B cell (primary cell): Measurements from ENCODE around the gene ERP27.

Source experiments
- CTCF ChIP-seq: fragments of 200-600 bp; IDR thresholded peaks from one replicate; pipeline ENCODE4 v1.8.0; 2022; ENCODE audit warnings: antibody characterized with exemption, mild to moderate bottlenecking
- EZH2 ChIP-seq: IDR thresholded peaks from 2 replicates; pipeline ENCODE4 v1.6.1; 2012; ENCODE audit warnings: borderline replicate concordance, low read depth, mild to moderate bottlenecking, moderate library complexity, low read length; ENCODE audit not compliant: insufficient read depth, poor library complexity, severe bottlenecking

- no peak for TF ChIP-seq EZH2
- TF ChIP-seq CTCF: no peak
These were observed 2.0 kb downstream of the ERP27 start for GRCh38 chr12:14936224-14936861.
